UCSD-AML1 (cell line): ENCODE measurements around the gene NAA25.

ENCODE experiments used
- DNase-seq: peaks from one replicate; lab custom pipeline; 2025; ENCODE audit not compliant: unreplicated experiment; lab: John Stamatoyannopoulos, UW

Gene NAA25

GRCh38 chr12:111980598-111980997 lies 128.0 kb downstream of the NAA25 start:
- no peak for DNase-seq

GRCh38 chr12:111978545-111978944 lies 130.0 kb downstream of the NAA25 start:
- DNase-seq = no peak

GRCh38 chr12:111976860-111977259 lies 131.7 kb downstream of the NAA25 start:
- DNase-seq = no peak
